GM18499 (cell line): Measurements from ENCODE around the gene RPL29.

Source experiments
- ATAC-seq: cut with Tn5 transposase; IDR thresholded peaks from one replicate; pipeline ENCODE4 v1.9.1; 2021; ENCODE audit warnings: moderate number of reproducible peaks; ENCODE audit not compliant: insufficient read depth, unreplicated experiment

RPL29 gene

DNA sequence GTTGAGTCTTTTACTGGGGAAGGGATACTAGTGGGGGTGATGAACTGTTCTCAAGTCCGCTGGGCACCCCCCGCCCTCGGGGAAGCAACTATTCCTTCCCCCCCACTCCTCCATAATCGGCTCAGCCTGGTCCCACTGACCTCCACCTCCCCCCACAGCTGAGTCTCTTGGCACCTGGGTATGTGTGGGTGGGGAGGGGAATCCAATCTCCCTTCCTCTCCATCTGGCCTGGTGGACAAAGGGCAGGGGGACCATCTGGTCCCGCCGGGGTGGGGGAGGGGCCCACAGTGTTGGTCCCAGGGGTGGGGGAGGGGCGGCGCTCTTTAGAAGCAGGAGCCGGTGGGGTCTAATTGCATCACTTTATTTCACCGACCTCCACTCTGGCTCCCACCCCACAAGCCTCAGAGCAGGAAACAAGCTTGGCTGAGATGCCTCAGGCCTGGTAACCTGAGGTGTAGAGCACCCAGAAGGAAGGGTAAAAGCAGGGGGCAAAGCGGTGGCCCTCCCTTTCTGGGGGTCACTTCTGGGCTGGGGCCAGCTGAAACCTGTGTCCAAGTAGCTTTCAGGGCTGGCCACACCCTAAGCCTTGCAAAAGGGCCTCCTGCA, 27.4 kb downstream of the RPL29 start:
- no peak for ATAC-seq

DNA sequence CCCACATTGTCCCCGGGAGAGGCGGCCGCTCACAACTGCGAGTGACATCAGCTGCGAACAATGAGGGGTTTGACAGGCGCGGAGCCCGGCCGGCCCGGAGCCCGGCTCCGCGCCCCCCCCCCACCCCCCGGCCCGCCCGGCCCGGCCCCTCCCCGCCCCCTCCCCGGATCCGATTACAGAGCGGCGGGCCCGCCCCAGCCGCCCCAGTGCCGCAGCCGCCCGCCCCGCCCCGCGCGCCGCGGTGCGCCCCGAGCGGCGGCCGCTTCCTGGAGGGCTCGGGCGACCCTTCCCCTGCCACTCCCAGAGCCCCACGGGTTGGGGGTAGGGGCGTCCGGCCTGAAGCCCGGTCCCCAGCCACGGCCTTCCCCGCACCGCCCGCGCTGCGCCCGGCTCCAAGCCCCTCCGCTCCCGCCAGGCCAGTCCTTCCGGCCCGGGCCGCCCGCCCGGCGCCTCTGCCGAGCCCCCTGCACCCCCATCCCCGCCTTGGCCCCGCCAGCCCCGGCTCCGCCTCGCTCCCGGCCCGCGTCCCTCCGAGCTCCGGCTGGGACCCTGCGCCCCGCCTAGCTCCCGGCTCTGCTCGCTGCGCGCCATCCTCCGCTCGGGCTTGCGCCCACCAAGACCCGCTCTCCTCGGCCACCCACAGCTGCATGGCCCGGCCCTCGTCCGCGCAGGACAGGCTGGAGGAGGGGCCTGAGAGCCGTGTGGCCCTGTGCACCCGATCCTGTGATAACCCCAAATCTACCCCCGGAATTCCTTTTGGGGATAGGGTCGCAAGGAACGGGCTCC, 28.1 kb downstream of the RPL29 start, which contains the start of gene PCBP4:
Gene PCBP4, minus strand, starts transcription at position 71 of the 786 bp plus-strand sequence. CDS start 6,214 bp downstream, outside the sequence.
- ATAC-seq = no peak

DNA sequence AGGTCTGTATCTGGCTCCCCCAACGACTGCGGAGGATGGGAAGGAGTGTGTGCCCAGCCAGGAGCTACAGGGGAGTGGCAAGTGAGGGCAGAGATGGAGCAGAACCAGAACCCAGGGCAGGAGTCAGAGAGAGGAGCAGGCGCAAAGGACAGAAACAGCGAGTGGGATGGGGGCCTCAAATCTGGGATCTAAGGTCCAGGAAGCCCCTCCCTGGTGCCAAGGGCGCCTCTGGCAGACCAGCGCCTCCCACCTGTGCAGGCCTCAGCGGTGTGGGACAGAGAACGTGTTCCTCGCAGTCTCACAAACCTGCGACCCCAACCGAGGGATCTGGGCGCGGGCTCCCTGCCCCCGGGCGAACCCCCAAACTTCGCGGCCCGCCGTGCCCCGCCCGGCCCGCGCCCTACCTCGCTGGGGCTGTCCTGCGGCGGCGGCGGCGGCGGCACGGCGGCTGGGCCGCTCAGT, 28.7 kb downstream of the RPL29 start:
- no peak for ATAC-seq

GRCh38 chr3:51966486-51966885, 29.2 kb downstream of the RPL29 start:
- no peak for ATAC-seq

DNA sequence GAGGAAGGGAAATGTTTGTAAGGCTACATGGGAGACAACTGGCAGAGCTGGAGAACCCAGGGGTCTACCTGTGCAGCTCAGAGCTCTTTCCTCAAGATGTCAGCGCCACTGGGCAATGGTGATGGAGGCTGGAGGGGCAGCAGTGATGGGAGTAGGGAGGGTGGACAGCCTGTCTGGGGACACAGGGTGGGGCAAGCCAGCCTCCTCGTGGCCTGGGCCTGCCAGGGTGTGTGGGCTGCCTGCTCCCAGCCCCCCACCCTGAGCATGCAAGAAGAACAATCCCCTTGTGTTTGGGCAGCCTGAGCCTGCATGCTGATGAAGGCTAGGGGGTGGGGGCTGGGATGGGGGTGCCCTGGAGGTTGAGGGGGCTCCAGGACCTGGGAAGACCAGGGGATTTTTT, 29.7 kb downstream of the RPL29 start:
- ATAC-seq = no peak

DNA sequence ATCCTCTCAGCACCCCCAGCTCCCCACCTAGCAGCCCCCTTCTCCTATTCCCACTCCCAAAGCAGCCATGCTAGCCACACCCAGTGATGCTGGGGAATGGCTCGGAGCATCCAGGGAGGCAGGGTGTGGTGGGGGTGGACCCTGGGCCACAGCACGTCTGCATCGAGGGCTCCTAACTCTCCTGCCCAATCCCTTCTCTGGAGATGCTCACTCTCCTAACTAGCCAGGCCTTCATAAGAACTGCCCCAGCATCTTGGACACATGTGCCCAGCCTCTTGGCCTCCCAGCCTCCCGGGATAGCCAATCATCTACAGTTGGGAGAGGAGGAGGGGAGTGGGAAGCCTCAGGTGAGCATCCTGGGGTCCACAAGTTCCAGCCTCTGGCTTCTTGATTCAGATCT, 31.2 kb downstream of the RPL29 start:
- ATAC-seq = no peak

DNA sequence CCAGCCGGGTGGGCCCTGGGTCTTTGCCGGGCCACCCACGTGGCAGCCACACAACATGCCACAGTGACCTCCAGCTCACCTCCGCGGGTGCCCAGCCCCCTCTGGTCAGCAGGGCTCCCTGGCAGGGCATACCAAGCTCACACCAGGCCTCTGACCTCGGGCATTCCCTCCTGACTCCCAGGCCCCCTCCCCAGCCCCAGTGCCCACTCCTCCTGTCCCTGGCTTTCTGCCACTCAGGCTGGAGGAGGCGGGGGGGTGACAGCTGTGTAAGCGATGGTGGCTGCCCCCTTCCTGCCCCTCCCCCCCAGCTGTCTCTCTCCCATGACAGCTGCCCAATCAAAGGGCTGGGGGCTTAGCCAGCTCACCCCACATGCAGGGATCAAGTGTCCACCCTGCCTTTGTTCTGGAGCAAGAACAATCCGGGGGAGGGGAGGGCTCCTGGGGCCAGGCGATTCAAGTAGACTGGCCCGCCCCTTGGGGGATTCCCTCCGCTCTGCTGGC, 31.7 kb downstream of the RPL29 start:
- no peak for ATAC-seq

DNA sequence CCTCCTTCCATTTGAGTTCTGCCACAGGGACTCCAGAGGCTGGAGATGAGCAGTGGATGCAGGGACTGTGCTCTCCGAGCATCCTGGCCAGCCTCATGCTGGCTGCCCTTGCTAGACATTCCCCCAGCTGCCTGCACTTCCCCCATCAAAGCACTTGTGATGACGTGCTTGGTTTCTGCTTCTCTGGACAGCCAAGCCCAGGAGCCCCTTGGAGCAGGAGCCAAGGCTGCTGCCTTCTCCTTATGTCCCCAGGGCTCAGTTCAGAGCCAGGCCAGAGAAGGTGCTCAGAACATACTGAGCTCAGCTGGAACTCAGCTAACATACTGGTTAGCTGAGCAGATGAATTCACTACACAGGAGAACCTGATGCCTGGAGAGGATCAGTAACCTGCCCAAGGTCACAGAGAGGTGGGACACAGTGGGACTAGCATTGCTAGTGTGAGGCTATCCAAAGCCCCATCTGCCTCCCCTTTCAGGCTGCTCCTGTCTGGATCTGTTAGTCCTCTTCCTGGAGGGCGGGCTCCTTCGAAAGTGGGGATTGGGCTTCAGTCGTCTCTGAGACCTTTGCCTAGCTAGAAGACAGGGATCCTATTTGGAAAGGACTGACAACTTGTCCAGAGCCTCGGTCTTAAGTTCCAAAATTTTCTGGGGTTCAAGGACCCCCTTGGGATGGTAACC, 32.7 kb downstream of the RPL29 start:
- no peak for ATAC-seq

DNA sequence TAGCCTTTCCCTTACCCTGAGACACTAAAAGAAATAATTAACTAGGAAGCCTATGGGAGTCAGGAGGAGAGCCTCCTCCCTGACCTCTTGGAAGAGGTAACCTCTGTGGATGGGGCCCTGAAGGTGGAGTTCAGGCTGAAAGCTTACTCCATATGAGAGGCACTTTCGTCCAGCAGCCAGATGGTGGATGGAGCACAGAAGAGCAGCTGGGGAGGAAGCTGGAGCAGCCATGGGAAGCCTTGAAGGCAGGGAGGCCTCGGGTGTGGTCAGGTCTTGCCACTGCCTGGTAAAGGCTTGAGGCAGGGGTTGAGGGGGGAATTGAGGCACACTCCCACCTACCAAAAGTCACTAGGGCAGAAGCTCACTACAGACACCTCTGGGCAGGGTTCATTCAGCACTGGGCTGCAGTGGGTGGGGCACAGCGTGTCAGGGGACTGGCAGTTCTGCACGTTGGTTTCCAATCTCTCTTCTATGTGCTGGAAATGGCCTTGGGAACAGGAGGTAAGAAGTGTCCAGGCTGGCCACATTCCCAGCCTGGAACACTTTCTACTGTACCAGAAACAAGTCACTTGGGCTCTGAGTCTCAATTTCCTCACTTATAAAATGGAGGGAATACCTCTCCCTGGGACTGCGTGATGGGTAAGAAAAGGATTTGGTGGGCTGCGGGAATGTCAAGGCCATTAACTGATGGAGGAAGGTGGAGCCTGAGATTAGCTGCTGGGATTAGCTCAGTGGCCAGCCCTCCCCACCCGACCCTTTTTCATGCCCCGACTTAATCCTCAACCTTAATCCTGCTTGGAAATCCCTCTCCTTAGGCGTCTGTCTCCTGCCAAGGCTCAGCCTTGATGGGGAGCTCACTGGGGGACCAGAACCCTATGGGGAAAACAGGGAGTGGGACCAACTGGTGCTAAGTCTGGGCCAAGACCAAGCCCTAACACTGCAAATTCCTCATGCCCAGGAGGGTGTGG, 33.8 kb downstream of the RPL29 start:
- no peak for ATAC-seq

- ATAC-seq = no peak
These were observed 34.7 kb downstream of the RPL29 start for GRCh38 chr3:51961011-51961410.

DNA sequence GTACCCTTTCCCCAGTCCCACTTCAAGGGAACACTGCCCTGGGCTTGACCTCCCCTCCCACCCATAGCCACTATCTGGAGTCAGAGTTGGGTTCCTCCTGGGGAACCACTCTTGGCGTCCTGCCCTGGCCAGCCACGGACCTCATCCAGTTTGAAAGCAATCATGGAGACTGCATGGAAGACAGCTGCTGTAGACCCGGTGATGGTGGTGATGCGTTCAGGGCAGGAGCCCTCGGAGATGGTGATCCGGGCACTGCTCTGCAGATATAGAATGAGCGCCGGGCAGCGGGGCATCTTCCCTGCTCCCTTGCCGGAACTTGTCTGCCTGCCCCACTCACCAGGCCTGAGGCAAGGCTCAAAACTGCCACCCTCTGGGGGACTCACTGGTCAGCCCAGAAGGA, 35.3 kb downstream of the RPL29 start:
- no peak for ATAC-seq

DNA sequence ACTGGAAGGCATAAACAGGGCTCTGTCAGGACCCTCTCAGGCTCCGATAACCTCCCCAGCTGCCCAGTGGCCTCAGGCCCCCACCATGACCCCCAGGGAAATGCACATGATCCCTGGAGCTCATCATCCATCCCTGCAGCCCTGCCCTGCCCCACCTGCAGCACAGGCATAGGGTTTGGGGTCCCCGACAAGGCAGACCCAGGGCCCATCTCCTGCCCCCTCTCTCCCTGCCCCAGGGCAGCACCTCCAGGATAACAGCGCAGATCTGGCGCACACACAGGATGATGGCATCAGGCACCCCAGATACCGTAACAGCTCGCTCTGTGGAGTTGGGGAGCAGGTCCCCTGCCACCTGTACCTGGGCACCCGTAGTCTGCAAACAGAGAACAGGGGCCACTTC, 36.0 kb downstream of the RPL29 start:
- no peak for ATAC-seq

DNA sequence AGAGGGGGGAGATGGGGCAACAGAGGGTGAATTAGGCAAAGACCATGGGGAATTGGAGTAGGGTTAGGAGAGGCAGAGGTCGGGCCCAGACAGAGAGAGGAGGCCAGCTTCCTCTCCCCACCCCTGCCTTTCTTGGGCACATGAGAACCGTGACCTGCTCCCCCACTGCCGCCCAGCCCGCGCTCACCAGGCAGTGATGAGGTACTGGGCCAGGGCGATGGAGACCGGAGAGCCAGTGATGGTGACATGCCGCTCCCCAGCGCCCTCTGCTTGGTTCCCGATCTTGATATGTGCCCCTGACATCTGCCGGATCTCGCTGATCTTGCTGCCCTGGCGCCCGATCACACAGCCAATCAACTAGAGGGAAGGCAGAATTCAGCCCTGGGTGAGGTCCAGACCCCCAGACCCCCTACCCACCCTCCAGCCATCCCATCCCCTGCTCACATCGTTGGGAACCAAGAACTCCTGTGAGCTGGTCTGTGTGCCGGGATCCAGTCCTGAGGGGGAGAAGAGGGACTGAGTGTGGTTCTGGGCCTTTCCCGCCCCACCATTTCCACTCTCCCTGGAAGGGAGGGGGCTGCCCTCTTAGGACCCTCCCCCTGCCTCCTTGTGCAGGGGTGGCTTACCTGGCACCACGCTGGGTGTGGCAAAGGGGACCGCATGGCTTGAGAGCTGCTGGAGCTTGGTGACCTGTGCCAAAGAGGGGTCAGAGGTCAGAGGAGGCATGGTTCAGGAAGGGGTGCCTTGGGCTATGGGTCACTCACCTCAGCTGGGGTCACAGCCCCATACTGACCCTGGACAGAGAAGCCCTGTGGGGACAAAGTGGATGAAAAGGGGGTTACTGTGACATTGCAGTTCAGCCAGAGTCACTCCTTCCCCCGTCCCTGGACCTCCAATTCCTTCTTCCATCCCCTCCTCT, 36.8 kb downstream of the RPL29 start:
- no peak for ATAC-seq

DNA sequence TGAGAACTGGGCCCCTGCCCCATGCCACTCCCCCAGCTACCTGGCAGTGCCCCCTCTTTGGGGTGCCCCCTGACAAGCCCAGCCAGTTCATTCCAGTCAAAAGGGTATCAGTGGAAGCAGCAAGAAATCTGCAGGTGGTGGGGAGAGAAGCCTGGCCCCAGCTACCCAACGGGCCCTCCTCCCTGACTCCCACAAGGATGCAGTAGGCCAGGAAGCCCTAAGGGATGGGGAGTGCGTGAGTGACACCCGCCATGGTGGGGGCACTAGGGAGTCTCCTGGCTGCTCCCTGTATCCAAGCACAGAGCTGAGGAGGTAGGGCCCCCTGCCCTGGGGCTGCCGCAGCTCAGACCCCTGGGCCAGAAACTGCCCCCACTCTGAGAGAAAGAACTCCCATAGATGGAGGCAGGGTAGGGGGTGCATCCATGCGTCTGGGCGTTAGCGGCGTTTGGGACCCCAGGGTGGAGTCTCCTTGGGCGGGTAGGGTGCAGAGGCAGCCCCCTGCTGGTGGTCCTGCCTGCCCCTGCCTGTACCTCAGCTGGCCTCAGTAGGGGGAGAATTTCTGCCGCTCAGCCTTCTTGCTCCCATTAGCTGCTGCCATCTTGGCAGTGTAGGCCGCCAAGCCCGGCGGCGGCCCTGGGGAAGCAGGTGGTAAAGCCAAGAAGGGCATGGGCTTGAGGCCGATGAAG, 38.0 kb downstream of the RPL29 start:
- no peak for ATAC-seq

DNA sequence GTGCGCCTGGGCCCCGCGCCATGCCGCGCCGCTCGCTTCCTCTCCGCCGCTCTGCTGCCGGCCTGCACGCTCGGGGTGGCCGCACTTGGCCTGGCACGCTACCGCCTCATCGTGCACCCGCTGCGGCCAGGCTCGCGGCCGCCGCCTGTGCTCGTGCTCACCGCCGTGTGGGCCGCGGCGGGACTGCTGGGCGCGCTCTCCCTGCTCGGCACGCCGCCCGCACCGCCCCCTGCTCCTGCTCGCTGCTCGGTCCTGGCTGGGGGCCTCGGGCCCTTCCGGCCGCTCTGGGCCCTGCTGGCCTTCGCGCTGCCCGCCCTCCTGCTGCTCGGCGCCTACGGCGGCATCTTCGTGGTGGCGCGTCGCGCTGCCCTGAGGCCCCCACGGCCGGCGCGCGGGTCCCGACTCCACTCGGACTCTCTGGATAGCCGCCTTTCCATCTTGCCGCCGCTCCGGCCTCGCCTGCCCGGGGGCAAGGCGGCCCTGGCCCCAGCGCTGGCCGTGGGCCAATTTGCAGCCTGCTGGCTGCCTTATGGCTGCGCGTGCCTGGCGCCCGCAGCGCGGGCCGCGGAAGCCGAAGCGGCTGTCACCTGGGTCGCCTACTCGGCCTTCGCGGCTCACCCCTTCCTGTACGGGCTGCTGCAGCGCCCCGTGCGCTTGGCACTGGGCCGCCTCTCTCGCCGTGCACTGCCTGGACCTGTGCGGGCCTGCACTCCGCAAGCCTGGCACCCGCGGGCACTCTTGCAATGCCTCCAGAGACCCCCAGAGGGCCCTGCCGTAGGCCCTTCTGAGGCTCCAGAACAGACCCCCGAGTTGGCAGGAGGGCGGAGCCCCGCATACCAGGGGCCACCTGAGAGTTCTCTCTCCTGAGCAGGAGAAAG, 39.6 kb downstream of the RPL29 start:
- no peak for ATAC-seq

DNA sequence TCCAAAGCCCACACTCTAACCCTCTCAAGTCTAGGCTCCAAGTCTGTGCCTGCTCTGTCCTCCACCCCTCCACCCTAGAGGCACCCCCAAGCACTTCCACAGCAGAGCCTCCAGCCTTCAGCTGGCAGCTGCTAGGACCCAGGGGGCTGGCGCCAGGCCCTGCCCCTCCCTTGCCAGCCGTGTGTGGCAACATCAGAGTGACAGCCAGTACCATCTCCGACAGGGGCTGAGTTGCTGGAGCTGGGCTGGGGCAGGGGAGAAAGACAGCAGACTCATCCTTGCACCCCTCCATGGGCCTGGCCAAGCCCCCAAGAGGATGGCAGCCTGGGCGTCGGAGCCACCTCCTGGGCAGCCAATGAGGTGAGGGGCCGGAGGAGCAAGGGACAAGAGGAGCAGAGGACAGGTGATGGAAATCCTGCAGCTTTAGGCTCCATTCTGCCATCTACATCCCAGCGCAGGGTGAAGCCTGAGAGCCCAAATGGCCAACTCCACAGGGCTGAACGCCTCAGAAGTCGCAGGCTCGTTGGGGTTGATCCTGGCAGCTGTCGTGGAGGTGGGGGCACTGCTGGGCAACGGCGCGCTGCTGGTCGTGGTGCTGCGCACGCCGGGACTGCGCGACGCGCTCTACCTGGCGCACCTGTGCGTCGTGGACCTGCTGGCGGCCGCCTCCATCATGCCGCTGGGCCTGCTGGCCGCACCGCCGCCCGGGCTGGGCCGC, 40.4 kb downstream of the RPL29 start, which contains the start of gene GPR62:
Gene GPR62, plus strand, starts transcription at position 207 of the 718 bp plus-strand sequence. Its CDS starts 272 bp downstream, at position 479.
- ATAC-seq = no peak

- no peak for ATAC-seq
These were observed 41.0 kb downstream of the RPL29 start for GRCh38 chr3:51954713-51955112.
